H1 (cell line): ENCODE data around the gene BRME1. TPM values are rescaled to one million over a fixed set of nuclear protein-coding genes. Genes with fewer than 3 reads are reported as not detected.

ENCODE experiments used
- CBX5 ChIP-seq: fragments of 300-800, 300-1000 bp; sonication (generic); IDR thresholded peaks from 2 replicates; pipeline ENCODE4 v1.7.1; 2016; ENCODE audit warnings: antibody characterized with exemption, low read length, low read depth
- EZH2 ChIP-seq: fragments of 200-600 bp; sonication (generic); IDR thresholded peaks from 2 replicates; pipeline ENCODE4 v1.7.1; 2012; ENCODE audit warnings: low read depth, mild to moderate bottlenecking, moderate library complexity, low read length, inconsistent platforms; ENCODE audit not compliant: severe bottlenecking
- MAX ChIP-seq: IDR thresholded peaks from 2 replicates; pipeline ENCODE4 v1.6.1; 2012; ENCODE audit warnings: inconsistent platforms
- SP4 ChIP-seq: IDR thresholded peaks from 2 replicates; pipeline ENCODE4 v1.6.1; 2012; ENCODE audit warnings: low read length, inconsistent platforms
- polyA plus RNA-seq, 7 experiments: library from polyadenylated mRNA; depleted of rRNA in 3 of 7; stranded (reverse) in 5 of 7; unstranded in 2 of 7; fragments of >200 nt in 5 of 7; fragments of 200-250 nt in 2 of 7; gene quantifications; 1 replicate in 5 of 7; 2 replicates in 1 of 7; 4 replicates in 1 of 7; pipeline versions ENCODE4 v1.2.1 to v1.2.3, GENCODE V29; 2011 to 2013; ENCODE audit warnings: missing spikeins in 2 of 7, mixed read lengths in 2 of 7
- total RNA-seq: library from RNA; stranded (reverse); fragmentation: NEBNext Ultra II Directional; extraction: Animal tissue kit (Norgen Biotek cat#: 25700); gene quantifications from 2 replicates; pipeline ENCODE4 v1.2.1, GENCODE V29; 2021

Gene BRME1
- total and polyA plus RNA-seq, 2 of the 8 experiments (the other 6 are each of a cell fraction or from before 2014, with no cell fraction given) = 4.6 to 4.7 TPM

- no peak for TF ChIP-seq MAX
- no peak for TF ChIP-seq EZH2
- TF ChIP-seq CBX5 = no peak
- no peak for TF ChIP-seq SP4
These were observed 37.3 kb downstream of the BRME1 start (continued) for GRCh38 chr19:13868663-13869062.
